ENCODE data around the gene RAB7A. TPM values are rescaled to one million over a fixed set of nuclear protein-coding genes. Genes with fewer than 3 reads are reported as not detected.

Gene RAB7A
- total RNA-seq, 3 donors from 2014 or later (not counting 1 experiment from before 2014, with no cell fraction given), result 218 to 233 (median 224) TPM

GRCh38 chr3:128835096-128835495 lies 109.1 kb downstream of the RAB7A start:
- Mint-ChIP-seq H3K27me3 (ENCODE audit: low read depth in 2 of 2) (no peaks in the 10 kb centered on the region), H3K4me1 (no peaks in the 10 kb centered on the region), H3K9me3 (no peaks in the 10 kb centered on the region), H3K36me3 (no peaks in the 10 kb centered on the region), H3K4me3 (no peak overlapping the region), H3K27ac (no peak overlapping the region)
- Histone ChIP-seq H3K9me3 (ENCODE audit: control insufficient read depth, insufficient read depth, low read length) (no peaks in the 10 kb centered on the region), H3K27me3 (ENCODE audit: control insufficient read depth, insufficient read depth, low read length) (no peaks in the 10 kb centered on the region), H3K4me3 (ENCODE audit: low read length) (no peak overlapping the region), H3K36me3 (ENCODE audit: control insufficient read depth, insufficient read depth, low read length) (no peaks in the 10 kb centered on the region), H3K4me1 (ENCODE audit: control insufficient read depth, insufficient read depth, low read length) (no peaks in the 10 kb centered on the region), H3K27ac (ENCODE audit: low read length) (no peak overlapping the region)
- no peak for ATAC-seq
- intact Hi-C loops (cut with micrococcal nuclease), result no loop called here
- no peak for DNase-seq
- 88% methylated on average over 4 of the region's 4 CpGs for WGBS (ENCODE audit: insufficient coverage)
- TF ChIP-seq CTCF (IDR thresholded peaks at IDR 0.05), result no peak

GRCh38 chr3:128841926-128842920 lies 116.2 kb downstream of the RAB7A start:
- 85% methylated on average over 8 of the region's 10 CpGs for WGBS (ENCODE audit: insufficient coverage)

GRCh38 chr3:128844502-128844901 lies 118.5 kb downstream of the RAB7A start:
- WGBS (ENCODE audit: insufficient coverage), result 95% methylated on average over 6 of the region's 6 CpGs
- peaks cover 17% of the 10 kb centered on the region for H3K4me1 ChIP-seq (ENCODE audit: control insufficient read depth, insufficient read depth, low read length)
- no peak for DNase-seq
- Mint-ChIP-seq H3K4me1 (peaks cover 12 to 14% of the 10 kb centered on the region in 2 donors), H3K36me3 (no peaks in the 10 kb centered on the region), H3K27ac (no peak overlapping the region), H3K9me3 (no peaks in the 10 kb centered on the region), H3K4me3 (peak overlapping the region; percentile 31), H3K27me3 (ENCODE audit: low read depth in 2 of 2) (no peaks in the 10 kb centered on the region)
- no peaks in the 10 kb centered on the region for H3K9me3 ChIP-seq (ENCODE audit: control insufficient read depth, insufficient read depth, low read length)
- TF ChIP-seq CTCF (IDR thresholded peaks at IDR 0.05), result no peak
- H3K36me3 ChIP-seq (ENCODE audit: control insufficient read depth, insufficient read depth, low read length), result no peaks in the 10 kb centered on the region
- no peak overlapping the region for H3K4me3 ChIP-seq (ENCODE audit: low read length)
- no peaks in the 10 kb centered on the region for H3K27me3 ChIP-seq (ENCODE audit: control insufficient read depth, insufficient read depth, low read length)
- H3K27ac ChIP-seq (ENCODE audit: low read length), result no peak overlapping the region
- no peak for ATAC-seq
- intact Hi-C loops (cut with micrococcal nuclease), result no loop called here

More at GRCh38 chr3:128841926-128842920, 116.2 kb downstream of the RAB7A start:
- H3K36me3 Mint-ChIP-seq, result no peaks in the 10 kb centered on the region
- no peak overlapping the region for H3K27ac ChIP-seq (ENCODE audit: low read length)
- H3K27me3 Mint-ChIP-seq (ENCODE audit: low read depth in 2 of 2), result no peaks in the 10 kb centered on the region
- TF ChIP-seq CTCF (IDR thresholded peaks at IDR 0.05), result no peak
- peaks cover 12 to 14% of the 10 kb centered on the region in 2 donors for H3K4me1 Mint-ChIP-seq
- no peaks in the 10 kb centered on the region for H3K9me3 ChIP-seq (ENCODE audit: control insufficient read depth, insufficient read depth, low read length)
- no peak for ATAC-seq
- peaks cover 17% of the 10 kb centered on the region for H3K4me1 ChIP-seq (ENCODE audit: control insufficient read depth, insufficient read depth, low read length)
- H3K9me3 Mint-ChIP-seq, result no peaks in the 10 kb centered on the region
- no peak overlapping the region for H3K4me3 Mint-ChIP-seq
- H3K4me3 ChIP-seq (ENCODE audit: low read length), result no peak overlapping the region
- no peaks in the 10 kb centered on the region for H3K27me3 ChIP-seq (ENCODE audit: control insufficient read depth, insufficient read depth, low read length)
- no peak overlapping the region for H3K27ac Mint-ChIP-seq
- no peak for DNase-seq
- H3K36me3 ChIP-seq (ENCODE audit: control insufficient read depth, insufficient read depth, low read length), result no peaks in the 10 kb centered on the region
- intact Hi-C loops (cut with micrococcal nuclease), result no loop called here
